Spleen (tissue), 11 donors: ENCODE data around the gene NME1. TPM values are rescaled to one million over a fixed set of nuclear protein-coding genes. Genes with fewer than 3 reads are reported as not detected.

Experiments used
- DNase-seq: peaks from one replicate; pipeline ENCODE4 v3.0.0-alpha.2; 2020
- H3K27ac ChIP-seq, 8 donors: fragments of 200-600 bp; sonication (generic) in 7 of 8; 1 replicate in 4 of 8; 2 replicates in 4 of 8; pipeline versions ENCODE4 v1.5.0 to v1.8.0; 2016 to 2021; ENCODE audit warnings: inconsistent platforms in 4 of 8, mild to moderate bottlenecking in 4 of 8, moderate library complexity in 1 of 8
- H3K27me3 ChIP-seq, 7 donors: fragments of 200-600 bp; sonication (generic) in 6 of 7; replicated peaks in 1 of 7; 1 replicate in 4 of 7; 2 replicates in 3 of 7; pipeline versions ENCODE4 v1.5.0 to v1.8.0; 2016 to 2021; ENCODE audit warnings: inconsistent platforms in 3 of 7, mild to moderate bottlenecking in 1 of 7
- H3K36me3 ChIP-seq, 6 donors: fragments of 200-600 bp; sonication (generic) in 5 of 6; 1 replicate in 4 of 6; 2 replicates in 2 of 6; pipeline versions ENCODE4 v1.5.0 to v1.8.0; 2016 to 2021; ENCODE audit warnings: inconsistent platforms in 2 of 6
- H3K4me1 ChIP-seq, 6 donors: fragments of 200-600 bp; sonication (generic) in 5 of 6; 1 replicate in 3 of 6; 2 replicates in 3 of 6; pipeline versions ENCODE4 v1.5.0 to v1.8.0; 2016 to 2021; ENCODE audit warnings: inconsistent platforms in 3 of 6
- H3K4me3 ChIP-seq, 8 donors: fragments of 200-600 bp; sonication (generic) in 7 of 8; 1 replicate in 4 of 8; 2 replicates in 4 of 8; pipeline versions ENCODE4 v1.5.0 to v1.8.0; 2016 to 2021; ENCODE audit warnings: inconsistent platforms in 4 of 8, mild to moderate bottlenecking in 4 of 8, moderate library complexity in 2 of 8
- H3K9me3 ChIP-seq, 8 donors: fragments of 200-600 bp; sonication (generic) in 7 of 8; 1 replicate in 4 of 8; 2 replicates in 4 of 8; pipeline versions ENCODE4 v1.5.0 to v1.8.0; 2016 to 2021; ENCODE audit warnings: inconsistent platforms in 4 of 8
- POLR2A ChIP-seq, 3 donors: fragments of 450-650 bp; IDR thresholded peaks; one replicate each; pipeline ENCODE4 v1.5.1; 2017; ENCODE audit warnings: antibody characterized with exemption in 3 of 3, mild to moderate bottlenecking in 1 of 3
- POLR2AphosphoS5 ChIP-seq, 3 donors: sonication (generic); formaldehyde crosslinking; IDR thresholded peaks; one replicate each; pipeline ENCODE4 v1.5.1; 2017; ENCODE audit warnings: antibody characterized with exemption in 3 of 3
- WGBS, 5 donors: extraction: QIAGEN DNeasy Blood & Tissue Kit in 3 of 5; methylation state at CpG; one replicate each; pipeline versions ENCODE4 v1.1.5 to v1.1.7; 2013 to 2018; 5-methylcytosine and 5-hydroxymethylcytosine counted together
- intact Hi-C: fragments of 100-400 bp; cut with DNase I; formaldehyde crosslinking; loops from one replicate; pipeline ENCODE4 v1.15.0; 2023; ENCODE audit warnings: low total_unique reads
- polyA plus RNA-seq, 3 donors: library from polyadenylated mRNA; stranded (reverse); fragments of 200-250 nt; gene quantifications; one replicate each; pipeline ENCODE4 v1.2.1, GENCODE V29; 2013
- total RNA-seq, 7 donors: library from RNA; depleted of rRNA in 3 of 7; stranded (reverse); fragments of >200 nt in 3 of 7; fragmentation: NEBNext Ultra II Directional in 4 of 7; extraction: Animal tissue kit (Norgen Biotek cat#: 25700) in 4 of 7; gene quantifications; one replicate each; pipeline versions ENCODE4 v1.1.0 to v1.2.1, GENCODE V29; 2016 to 2021
- TF ChIP-seq, protein P1 (sequence below), 11 experiments: fragments of 200-600 bp in 7 of 11; fragments of 450-650 bp in 4 of 11; sonication (generic) in 4 of 11; IDR thresholded peaks in 8 of 11; conservative IDR thresholded peaks in 3 of 11; 1 replicate in 7 of 11; 2 replicates in 4 of 11; pipeline versions ENCODE4 v1.4.0 to v1.8.0; 2016 to 2021; ENCODE audit warnings: antibody characterized with exemption in 11 of 11, inconsistent platforms in 4 of 11, mild to moderate bottlenecking in 1 of 11
- donor health status: healthy with polysubstance abuse.
- donor health status: DM: no; HTN: no; CAD: no; lungs with moderate emphysema.
- donor health status: DM: no; HTN: no; CAD: no.
- donor health status: Bipolar disorder and iron deficiency.
- donor health status: healthy.
- donor health status: DM: no; HTN: no; CAD: no.
- donor health status: DM: yes; HTN: yes; CAD: no.

NME1 gene
- total and polyA plus RNA-seq, 10 donors: 21.2 to 142 (median 40.6) TPM

DNA sequence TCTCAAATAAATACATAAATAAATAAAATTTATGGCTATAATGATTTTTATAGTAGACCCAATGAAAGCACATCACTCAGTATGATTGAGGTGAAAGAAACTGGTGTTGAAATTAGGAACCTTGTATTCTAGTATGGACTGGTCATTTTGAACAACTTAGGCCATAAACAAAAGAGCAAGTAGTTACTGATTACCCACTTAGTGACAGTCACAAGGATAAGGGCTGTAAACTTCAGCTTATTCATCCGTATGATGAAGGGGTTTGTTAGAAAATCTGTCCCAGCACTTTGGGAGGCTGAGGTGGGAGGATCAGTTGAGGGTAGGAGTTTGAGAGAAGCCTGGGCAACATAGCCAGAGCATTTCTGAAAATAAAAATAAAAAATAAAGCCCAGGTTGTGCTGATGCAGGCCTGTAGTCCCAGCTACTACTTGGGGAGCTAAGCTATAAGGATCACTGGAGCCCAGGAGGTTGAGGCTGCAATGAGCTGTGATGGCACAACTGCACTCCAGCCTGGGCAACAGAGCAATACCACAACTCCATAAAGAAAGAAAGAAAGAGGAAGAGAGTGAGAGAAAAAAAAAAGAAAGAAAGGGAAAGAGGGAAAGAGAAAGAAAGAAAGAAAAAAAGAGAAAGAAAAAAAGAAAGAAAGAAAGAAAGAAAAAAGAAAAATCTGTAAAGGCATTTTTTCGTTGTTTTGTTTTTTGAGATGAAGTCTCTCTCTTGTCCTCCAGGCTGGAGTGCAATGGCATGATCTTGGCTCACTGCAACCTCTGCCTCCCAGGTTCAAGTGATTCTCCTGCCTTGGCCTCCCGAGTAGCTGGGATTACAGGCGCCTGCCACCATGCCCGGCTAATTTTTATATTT, 28.5 kb upstream of the NME1 start:
- intact Hi-C loops: no loop called here
- H3K27ac ChIP-seq: peak overlapping the region in 1 of 8 donors; percentile 6
- no peaks in the 10 kb centered on the region for H3K36me3 ChIP-seq
- H3K4me3 ChIP-seq: no peak overlapping the region
- no peak for DNase-seq
- H3K4me1 ChIP-seq: peaks cover 0 to 20% (median 12%) of the 10 kb centered on the region in 6 donors
- no peaks in the 10 kb centered on the region for H3K27me3 ChIP-seq
- no peaks in the 10 kb centered on the region for H3K9me3 ChIP-seq
- 89 to 96% (median 93%) methylated on average over 5 of the region's 5 CpGs for WGBS, 5 donors
- TF ChIP-seq, protein P1, sequence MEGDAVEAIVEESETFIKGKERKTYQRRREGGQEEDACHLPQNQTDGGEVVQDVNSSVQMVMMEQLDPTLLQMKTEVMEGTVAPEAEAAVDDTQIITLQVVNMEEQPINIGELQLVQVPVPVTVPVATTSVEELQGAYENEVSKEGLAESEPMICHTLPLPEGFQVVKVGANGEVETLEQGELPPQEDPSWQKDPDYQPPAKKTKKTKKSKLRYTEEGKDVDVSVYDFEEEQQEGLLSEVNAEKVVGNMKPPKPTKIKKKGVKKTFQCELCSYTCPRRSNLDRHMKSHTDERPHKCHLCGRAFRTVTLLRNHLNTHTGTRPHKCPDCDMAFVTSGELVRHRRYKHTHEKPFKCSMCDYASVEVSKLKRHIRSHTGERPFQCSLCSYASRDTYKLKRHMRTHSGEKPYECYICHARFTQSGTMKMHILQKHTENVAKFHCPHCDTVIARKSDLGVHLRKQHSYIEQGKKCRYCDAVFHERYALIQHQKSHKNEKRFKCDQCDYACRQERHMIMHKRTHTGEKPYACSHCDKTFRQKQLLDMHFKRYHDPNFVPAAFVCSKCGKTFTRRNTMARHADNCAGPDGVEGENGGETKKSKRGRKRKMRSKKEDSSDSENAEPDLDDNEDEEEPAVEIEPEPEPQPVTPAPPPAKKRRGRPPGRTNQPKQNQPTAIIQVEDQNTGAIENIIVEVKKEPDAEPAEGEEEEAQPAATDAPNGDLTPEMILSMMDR (IDR thresholded peaks at IDR 0.05 in 8 of 11, conservative IDR thresholded peaks at IDR 0.05 in 3 of 11): no peak
- TF ChIP-seq POLR2A (IDR thresholded peaks at IDR 0.05): no peak
- no peak for TF ChIP-seq POLR2AphosphoS5 (IDR thresholded peaks at IDR 0.05)

DNA sequence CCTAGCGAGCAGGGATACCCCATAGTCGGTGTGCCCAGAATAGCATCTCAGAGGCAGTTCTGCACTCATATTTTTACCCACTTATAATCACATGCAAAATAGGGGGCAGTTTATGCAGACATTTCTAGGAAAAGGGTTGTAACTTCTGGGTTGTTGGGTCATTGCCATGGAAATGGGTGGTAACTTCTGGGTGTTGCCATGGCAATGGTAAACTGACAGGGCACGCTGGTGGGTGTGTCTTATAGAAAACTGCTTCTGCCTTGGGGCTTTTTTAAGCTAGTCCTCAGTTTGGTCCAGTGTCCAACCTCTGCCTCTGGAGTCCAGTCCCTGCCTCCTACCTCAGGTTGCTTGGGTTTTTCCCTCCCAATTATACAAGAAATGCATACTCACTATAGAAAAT, 25.3 kb upstream of the NME1 start:
- Histone ChIP-seq H3K4me3 (no peak overlapping the region), H3K9me3 (no peaks in the 10 kb centered on the region), H3K36me3 (no peaks in the 10 kb centered on the region), H3K27me3 (no peaks in the 10 kb centered on the region), H3K4me1 (peaks cover 0 to 15% (median 1%) of the 10 kb centered on the region in 6 donors), H3K27ac (no peak overlapping the region)
- WGBS, 5 donors: 62 to 76% (median 65%) methylated on average over 3 of the region's 3 CpGs
- TF ChIP-seq, protein P1 (IDR thresholded peaks at IDR 0.05 in 8 of 11, conservative IDR thresholded peaks at IDR 0.05 in 3 of 11): no peak
- no peak for TF ChIP-seq POLR2AphosphoS5 (IDR thresholded peaks at IDR 0.05)
- no peak for TF ChIP-seq POLR2A (IDR thresholded peaks at IDR 0.05)
- no peak for DNase-seq
- intact Hi-C loops: no loop called here

DNA sequence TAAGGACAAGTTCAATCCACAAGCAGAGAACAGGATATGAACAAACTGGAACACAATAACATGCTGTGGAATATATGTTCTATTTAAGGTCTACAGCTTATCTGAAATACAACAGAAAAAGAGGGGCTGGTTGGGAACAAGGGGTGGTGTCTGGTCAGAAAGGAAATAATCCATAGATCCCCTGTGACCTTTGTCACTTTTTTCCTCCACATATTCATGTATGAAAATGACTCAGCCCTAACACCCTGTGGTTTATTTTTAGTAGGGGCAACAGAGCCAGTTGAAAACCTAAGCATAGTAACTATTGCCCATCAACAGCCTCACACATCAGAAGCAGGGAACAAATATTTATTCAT, 20.4 kb upstream of the NME1 start:
- Histone ChIP-seq H3K36me3 (no peaks in the 10 kb centered on the region), H3K27ac (peak overlapping the region in 2 of 8 donors; percentile 23 to 53), H3K9me3 (no peaks in the 10 kb centered on the region), H3K4me3 (no peak overlapping the region), H3K4me1 (peaks cover 0 to 15% (median 1%) of the 10 kb centered on the region in 6 donors), H3K27me3 (no peaks in the 10 kb centered on the region)
- no peak for DNase-seq
- intact Hi-C loops: no loop called here
- TF ChIP-seq, protein P1 (IDR thresholded peaks at IDR 0.05 in 8 of 11, conservative IDR thresholded peaks at IDR 0.05 in 3 of 11): no peak
- TF ChIP-seq POLR2A (IDR thresholded peaks at IDR 0.05) (no peak), POLR2AphosphoS5 (IDR thresholded peaks at IDR 0.05) (no peak)

DNA sequence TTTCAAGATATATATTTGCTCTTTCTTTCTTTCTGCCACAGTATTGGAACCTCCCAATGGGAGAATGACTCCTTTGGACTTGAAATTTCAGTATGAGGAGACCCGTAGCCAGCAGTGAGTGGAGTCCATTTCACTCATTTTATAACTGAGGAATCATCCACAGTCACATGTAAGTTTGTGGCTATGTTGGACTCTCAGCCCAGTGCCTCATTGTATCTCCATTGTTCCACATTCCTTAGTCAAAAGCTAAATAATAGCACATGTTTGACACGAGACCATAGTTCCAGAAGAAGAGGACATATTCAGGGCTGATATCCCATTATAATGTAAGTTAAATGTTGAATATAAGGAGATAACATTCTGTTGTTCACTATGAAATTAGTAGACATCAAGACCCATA, 20.0 kb upstream of the NME1 start:
- no peak for DNase-seq
- H3K4me1 ChIP-seq: peaks cover 0 to 15% (median 0%) of the 10 kb centered on the region in 6 donors
- H3K27me3 ChIP-seq: no peaks in the 10 kb centered on the region
- no peak overlapping the region for H3K4me3 ChIP-seq
- peak overlapping the region in 1 of 8 donors; percentile 53 for H3K27ac ChIP-seq
- H3K9me3 ChIP-seq: no peaks in the 10 kb centered on the region
- TF ChIP-seq, protein P1 (IDR thresholded peaks at IDR 0.05 in 8 of 11, conservative IDR thresholded peaks at IDR 0.05 in 3 of 11): no peak
- TF ChIP-seq POLR2AphosphoS5 (IDR thresholded peaks at IDR 0.05) (no peak), POLR2A (IDR thresholded peaks at IDR 0.05) (no peak)
- intact Hi-C loops: no loop called here
- H3K36me3 ChIP-seq: no peaks in the 10 kb centered on the region
- WGBS, 5 donors: 81 to 92% (median 86%) methylated on average over 2 of the region's 2 CpGs
